ENCODE measurements around the gene PLD4.
"Not testable (repeated sequence)": the region's sequence is repeated elsewhere in the genome, so short reads cannot be mapped to it uniquely, and the experiment has no call there.

The PLD4 gene

DNA sequence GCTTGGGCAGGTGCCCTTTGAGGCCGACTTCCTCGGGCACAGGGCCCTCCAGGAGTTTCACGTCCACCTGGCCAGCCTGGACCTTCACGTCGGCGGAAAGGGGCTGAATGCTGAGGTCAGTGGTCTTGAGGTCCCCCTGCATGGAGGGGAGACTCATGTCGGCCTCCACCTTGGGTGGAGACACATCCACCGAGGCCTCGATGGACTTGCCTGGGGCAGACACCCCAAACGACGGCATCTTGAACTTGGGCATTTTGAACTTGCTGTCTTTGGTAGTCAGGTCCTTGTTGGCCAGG lies 24.0 kb downstream of the PLD4 start:
- no peak for DNase-seq (ENCODE audit: low read depth)
- H3K4me3 ChIP-seq (ENCODE audit: low read depth, low read length), result no peak overlapping the region
- in situ Hi-C loops (cut with HindIII; ENCODE audit: low sequenced_read_pairs), result no loop called here
- TF ChIP-seq, protein P1, sequence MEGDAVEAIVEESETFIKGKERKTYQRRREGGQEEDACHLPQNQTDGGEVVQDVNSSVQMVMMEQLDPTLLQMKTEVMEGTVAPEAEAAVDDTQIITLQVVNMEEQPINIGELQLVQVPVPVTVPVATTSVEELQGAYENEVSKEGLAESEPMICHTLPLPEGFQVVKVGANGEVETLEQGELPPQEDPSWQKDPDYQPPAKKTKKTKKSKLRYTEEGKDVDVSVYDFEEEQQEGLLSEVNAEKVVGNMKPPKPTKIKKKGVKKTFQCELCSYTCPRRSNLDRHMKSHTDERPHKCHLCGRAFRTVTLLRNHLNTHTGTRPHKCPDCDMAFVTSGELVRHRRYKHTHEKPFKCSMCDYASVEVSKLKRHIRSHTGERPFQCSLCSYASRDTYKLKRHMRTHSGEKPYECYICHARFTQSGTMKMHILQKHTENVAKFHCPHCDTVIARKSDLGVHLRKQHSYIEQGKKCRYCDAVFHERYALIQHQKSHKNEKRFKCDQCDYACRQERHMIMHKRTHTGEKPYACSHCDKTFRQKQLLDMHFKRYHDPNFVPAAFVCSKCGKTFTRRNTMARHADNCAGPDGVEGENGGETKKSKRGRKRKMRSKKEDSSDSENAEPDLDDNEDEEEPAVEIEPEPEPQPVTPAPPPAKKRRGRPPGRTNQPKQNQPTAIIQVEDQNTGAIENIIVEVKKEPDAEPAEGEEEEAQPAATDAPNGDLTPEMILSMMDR (IDR thresholded peaks at IDR 0.05; ENCODE audit: low read depth, low read length, missing control alignments), result no peak

- in situ Hi-C loops (cut with HindIII; ENCODE audit: low sequenced_read_pairs); DNase-seq (ENCODE audit: low read depth); H3K4me3 ChIP-seq (ENCODE audit: low read depth, low read length): not testable (repeated sequence)
These were observed 24.8 kb downstream of the PLD4 start for GRCh38 chr14:104949406-104949955.

DNA sequence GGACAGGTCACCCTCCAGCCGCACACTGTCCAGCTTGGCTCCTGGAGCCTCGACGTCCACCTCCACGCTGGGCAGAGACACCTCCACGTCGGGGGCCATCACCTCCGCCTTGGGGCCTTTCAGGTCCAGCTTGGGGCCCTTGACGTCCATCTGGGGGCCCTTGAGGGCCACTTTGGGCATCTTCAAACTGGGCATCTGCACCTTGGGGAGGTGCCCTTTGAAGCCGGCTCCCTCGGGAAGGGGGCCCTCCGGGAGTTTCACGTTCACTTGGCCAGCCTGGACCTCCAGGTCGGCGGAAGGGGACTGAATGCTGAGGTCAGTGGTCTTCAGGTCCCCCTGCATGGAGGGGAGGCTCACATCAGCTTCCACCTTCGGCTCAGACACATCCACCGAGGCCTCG lies 25.3 kb downstream of the PLD4 start:
- H3K4me3 ChIP-seq (ENCODE audit: low read depth, low read length), result no peak overlapping the region
- TF ChIP-seq, protein P1 (IDR thresholded peaks at IDR 0.05; ENCODE audit: low read depth, low read length, missing control alignments), result no peak
- in situ Hi-C loops (cut with HindIII; ENCODE audit: low sequenced_read_pairs), result no loop called here
- DNase-seq (ENCODE audit: low read depth), result no peak

GRCh38 chr14:104950701-104951100 lies 26.0 kb downstream of the PLD4 start:
- in situ Hi-C loops (cut with HindIII; ENCODE audit: low sequenced_read_pairs); DNase-seq (ENCODE audit: low read depth): not testable (repeated sequence)

GRCh38 chr14:104951863-104952657 lies 27.4 kb downstream of the PLD4 start:
- H3K4me3 ChIP-seq (ENCODE audit: low read depth, low read length); DNase-seq (ENCODE audit: low read depth); in situ Hi-C loops (cut with HindIII; ENCODE audit: low sequenced_read_pairs): not testable (repeated sequence)

More at GRCh38 chr14:104950701-104951100, 26.0 kb downstream of the PLD4 start:
- H3K4me3 ChIP-seq (ENCODE audit: low read depth, low read length), result not testable (repeated sequence)

GRCh38 chr14:104953097-104953496 lies 28.4 kb downstream of the PLD4 start:
- in situ Hi-C loops (cut with HindIII; ENCODE audit: low sequenced_read_pairs), result no loop called here
- TF ChIP-seq, protein P1 (IDR thresholded peaks at IDR 0.05; ENCODE audit: low read depth, low read length, missing control alignments), result no peak

GRCh38 chr14:104953896-104954656 lies 29.4 kb downstream of the PLD4 start:
- in situ Hi-C loops (cut with HindIII; ENCODE audit: low sequenced_read_pairs), result no loop called here
- DNase-seq (ENCODE audit: low read depth), result no peak
- no peak overlapping the region for H3K4me3 ChIP-seq (ENCODE audit: low read depth, low read length)
- TF ChIP-seq, protein P1 (IDR thresholded peaks at IDR 0.05; ENCODE audit: low read depth, low read length, missing control alignments), result no peak

More at GRCh38 chr14:104953097-104953496, 28.4 kb downstream of the PLD4 start:
- no peak for DNase-seq (ENCODE audit: low read depth)
- no peak overlapping the region for H3K4me3 ChIP-seq (ENCODE audit: low read depth, low read length)

All from astrocyte of the cerebellum (primary cell).